OCI-LY1 (cell line): ENCODE measurements around the gene GPX7.

Experiments used
- H2AFZ ChIP-seq: fragments of 200-600 bp; sonication (generic), shearing (Covaris generic); 2 replicates; pipeline ENCODE4 v1.6.0; 2014; ENCODE audit warnings: antibody characterized with exemption, mild to moderate bottlenecking, low read length
- H3F3A ChIP-seq: fragments of 200-600 bp; sonication (generic), shearing (Covaris generic); 2 replicates; pipeline ENCODE4 v1.6.0; 2014; ENCODE audit warnings: mild to moderate bottlenecking, antibody characterized with exemption, low read length, moderate library complexity; ENCODE audit not compliant: insufficient read depth
- H3K27ac ChIP-seq: fragments of 200-600 bp; sonication (generic); 2 replicates; pipeline ENCODE4 v1.5.1; 2014; ENCODE audit warnings: low read length, mixed run types, mild to moderate bottlenecking, low read depth; ENCODE audit not compliant: poor library complexity, severe bottlenecking
- H3K27me3 ChIP-seq: fragments of 200-600 bp; sonication (generic); 2 replicates; pipeline ENCODE4 v1.6.0; 2014; ENCODE audit warnings: antibody characterized with exemption, mild to moderate bottlenecking, low read length, moderate library complexity; ENCODE audit not compliant: insufficient read depth
- H3K36me3 ChIP-seq: fragments of 200-600 bp; sonication (generic); 2 replicates; pipeline ENCODE4 v1.6.1; 2014; ENCODE audit warnings: mild to moderate bottlenecking, antibody characterized with exemption, low read length, moderate library complexity, mixed read lengths; ENCODE audit not compliant: insufficient read depth
- H3K4me1 ChIP-seq: fragments of 200-600 bp; sonication (generic); 2 replicates; pipeline ENCODE4 v1.5.1; 2014; ENCODE audit warnings: mild to moderate bottlenecking, low read length, moderate library complexity; ENCODE audit not compliant: insufficient read depth, severe bottlenecking
- H3K4me2 ChIP-seq: fragments of 200-600 bp; sonication (generic), shearing (Covaris generic); 2 replicates; pipeline ENCODE4 v1.6.1; 2014; ENCODE audit warnings: low read length
- H3K4me3 ChIP-seq: fragments of 200-600 bp; sonication (generic); 2 replicates; pipeline ENCODE4 v1.5.1; 2014; ENCODE audit warnings: low read length, low read depth, mild to moderate bottlenecking, mixed read lengths; ENCODE audit not compliant: poor library complexity, severe bottlenecking
- H3K79me2 ChIP-seq: fragments of 200-600 bp; shearing (Covaris generic); 2 replicates; pipeline ENCODE4 v1.6.1; 2016; ENCODE audit warnings: mixed run types, low read length, mixed read lengths; ENCODE audit not compliant: insufficient read depth
- H3K9ac ChIP-seq: fragments of 200-600 bp; sonication (generic), shearing (Covaris generic); 2 replicates; pipeline ENCODE4 v1.6.1; 2014; ENCODE audit warnings: mild to moderate bottlenecking, low read length, mixed read lengths
- H3K9me2 ChIP-seq: fragments of 200-600 bp; sonication (generic), shearing (Covaris generic); 2 replicates; pipeline ENCODE4 v1.6.1; 2014; ENCODE audit warnings: low read depth, mild to moderate bottlenecking, low read length, mixed read lengths
- H3K9me3 ChIP-seq: fragments of 200-600 bp; shearing (Covaris generic); 2 replicates; pipeline ENCODE4 v1.6.1; 2014; ENCODE audit warnings: low read length, mixed read lengths
- H4K20me1 ChIP-seq: fragments of 200-600 bp; sonication (generic), shearing (Covaris generic); 2 replicates; pipeline ENCODE4 v1.6.0; 2016; ENCODE audit warnings: mild to moderate bottlenecking, low read length; ENCODE audit not compliant: insufficient read depth
- EZH2 ChIP-seq: fragments of 200-600 bp; sonication (generic), shearing (Covaris generic); IDR thresholded peaks from 2 replicates; pipeline ENCODE4 v1.8.0; 2017; ENCODE audit warnings: borderline replicate concordance, mixed run types, mild to moderate bottlenecking, antibody characterized with exemption, low read length, moderate library complexity, mixed read lengths
- TF ChIP-seq, protein P1 (sequence below): fragments of 200-600 bp; sonication (generic), shearing (Covaris generic); IDR thresholded peaks from 2 replicates; pipeline ENCODE4 v1.5.1; 2017; ENCODE audit warnings: mild to moderate bottlenecking, antibody characterized with exemption, low read length, moderate library complexity, mixed read lengths

GPX7 gene

DNA sequence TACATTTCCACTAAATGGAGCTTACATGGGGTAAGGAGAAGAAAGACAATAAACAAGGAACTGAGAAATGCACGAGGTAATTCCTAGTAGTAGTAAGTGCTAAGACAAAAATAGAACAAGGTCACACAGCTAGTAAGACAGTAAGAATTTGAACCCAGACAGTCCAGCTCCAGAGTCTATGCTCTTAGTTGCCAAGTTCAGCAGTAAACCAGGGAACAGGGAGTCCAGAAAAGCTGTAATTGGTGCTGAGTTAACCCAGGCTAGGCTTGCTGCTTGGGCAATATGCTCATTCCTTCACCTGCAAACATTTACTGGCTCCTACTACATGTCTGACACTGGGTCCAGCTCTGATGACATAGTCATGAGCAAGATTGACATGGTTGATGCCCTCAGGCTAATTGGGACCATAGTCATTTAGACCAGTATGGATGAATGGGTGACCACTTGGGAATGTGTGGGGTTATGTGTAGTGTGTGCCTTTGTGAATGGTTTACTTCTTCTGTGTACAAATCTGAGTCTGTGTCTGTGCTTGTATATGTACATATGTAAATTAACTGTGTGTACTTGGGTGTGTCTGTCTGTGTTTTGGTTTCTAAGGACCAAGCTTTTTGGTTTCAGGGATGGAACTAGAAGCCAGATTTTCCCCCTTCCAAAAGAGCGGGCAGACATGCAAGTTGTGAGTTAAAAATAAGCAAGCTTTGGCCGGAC, 2.0 kb downstream of the GPX7 start:
- no peaks in the 10 kb centered on the region for H3K79me2 ChIP-seq
- H3F3A ChIP-seq, result no peaks in the 10 kb centered on the region
- H3K27ac ChIP-seq, result peak overlapping the region; percentile 55
- H3K9ac ChIP-seq, result no peak overlapping the region; the same call in 1 of the 2 replicates
- no peaks in the 10 kb centered on the region for H4K20me1 ChIP-seq
- peak overlapping the region; percentile 77 for H3K4me2 ChIP-seq
- TF ChIP-seq EZH2, result no peak
- TF ChIP-seq, protein P1, sequence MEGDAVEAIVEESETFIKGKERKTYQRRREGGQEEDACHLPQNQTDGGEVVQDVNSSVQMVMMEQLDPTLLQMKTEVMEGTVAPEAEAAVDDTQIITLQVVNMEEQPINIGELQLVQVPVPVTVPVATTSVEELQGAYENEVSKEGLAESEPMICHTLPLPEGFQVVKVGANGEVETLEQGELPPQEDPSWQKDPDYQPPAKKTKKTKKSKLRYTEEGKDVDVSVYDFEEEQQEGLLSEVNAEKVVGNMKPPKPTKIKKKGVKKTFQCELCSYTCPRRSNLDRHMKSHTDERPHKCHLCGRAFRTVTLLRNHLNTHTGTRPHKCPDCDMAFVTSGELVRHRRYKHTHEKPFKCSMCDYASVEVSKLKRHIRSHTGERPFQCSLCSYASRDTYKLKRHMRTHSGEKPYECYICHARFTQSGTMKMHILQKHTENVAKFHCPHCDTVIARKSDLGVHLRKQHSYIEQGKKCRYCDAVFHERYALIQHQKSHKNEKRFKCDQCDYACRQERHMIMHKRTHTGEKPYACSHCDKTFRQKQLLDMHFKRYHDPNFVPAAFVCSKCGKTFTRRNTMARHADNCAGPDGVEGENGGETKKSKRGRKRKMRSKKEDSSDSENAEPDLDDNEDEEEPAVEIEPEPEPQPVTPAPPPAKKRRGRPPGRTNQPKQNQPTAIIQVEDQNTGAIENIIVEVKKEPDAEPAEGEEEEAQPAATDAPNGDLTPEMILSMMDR, result no peak
- peak overlapping the region; percentile 65 for H3K4me3 ChIP-seq
- H3K9me3 ChIP-seq, result no peaks in the 10 kb centered on the region
- H3K27me3 ChIP-seq, result no peaks in the 10 kb centered on the region
- no peaks in the 10 kb centered on the region for H3K9me2 ChIP-seq
- H3K4me1 ChIP-seq, result peaks cover 42% of the 10 kb centered on the region
- no peak overlapping the region for H2AFZ ChIP-seq
- peaks cover 23% of the 10 kb centered on the region; the same call in 1 of the 2 replicates for H3K36me3 ChIP-seq

DNA sequence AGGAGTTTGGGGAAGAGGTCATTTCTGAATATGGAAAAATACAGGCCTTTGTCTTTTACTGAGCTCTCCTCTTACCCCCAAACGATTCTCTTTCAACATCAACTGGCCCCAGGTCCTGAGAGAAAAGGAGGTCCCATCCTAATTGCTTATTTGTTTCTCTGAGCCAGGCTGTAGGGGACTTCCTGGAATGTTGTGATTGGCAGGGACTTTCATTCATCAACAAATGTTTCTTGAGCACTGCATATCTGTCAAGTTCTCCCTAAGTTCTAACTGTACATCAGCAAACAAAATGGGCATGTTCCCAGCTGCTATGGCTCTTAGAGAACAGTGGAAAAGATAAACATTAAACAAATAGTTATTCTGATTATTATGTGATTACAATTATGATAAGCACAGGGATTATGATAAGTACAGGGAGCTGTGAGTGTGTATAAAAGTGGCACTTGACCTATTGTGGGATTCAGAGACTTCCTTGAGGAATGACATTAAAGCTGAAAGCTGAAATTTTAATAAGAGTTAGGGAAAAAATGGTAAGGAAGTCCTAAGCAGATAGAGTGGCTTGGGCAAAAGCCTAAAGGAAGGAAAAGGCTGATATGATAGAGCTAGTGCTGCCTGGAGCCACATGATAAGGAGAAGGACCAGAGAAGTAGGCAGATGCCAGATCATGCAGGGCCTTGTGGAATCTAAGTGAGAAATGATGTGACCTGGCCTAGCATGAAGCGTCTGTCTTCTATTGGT, 11.6 kb downstream of the GPX7 start:
- H3K79me2 ChIP-seq, result no peaks in the 10 kb centered on the region
- no peak overlapping the region for H3K4me2 ChIP-seq
- no peak overlapping the region for H2AFZ ChIP-seq
- no peaks in the 10 kb centered on the region for H3K4me1 ChIP-seq
- peaks cover 2% of the 10 kb centered on the region; the same call in 1 of the 2 replicates for H3K36me3 ChIP-seq
- no peaks in the 10 kb centered on the region for H3F3A ChIP-seq
- no peak overlapping the region for H3K27ac ChIP-seq
- H3K27me3 ChIP-seq, result no peaks in the 10 kb centered on the region
- H3K4me3 ChIP-seq, result no peak overlapping the region
- no peaks in the 10 kb centered on the region for H3K9me2 ChIP-seq
- H3K9me3 ChIP-seq, result no peaks in the 10 kb centered on the region
- no peak overlapping the region for H3K9ac ChIP-seq
- no peaks in the 10 kb centered on the region for H4K20me1 ChIP-seq
- no peak for TF ChIP-seq EZH2
- TF ChIP-seq, protein P1, result no peak

DNA sequence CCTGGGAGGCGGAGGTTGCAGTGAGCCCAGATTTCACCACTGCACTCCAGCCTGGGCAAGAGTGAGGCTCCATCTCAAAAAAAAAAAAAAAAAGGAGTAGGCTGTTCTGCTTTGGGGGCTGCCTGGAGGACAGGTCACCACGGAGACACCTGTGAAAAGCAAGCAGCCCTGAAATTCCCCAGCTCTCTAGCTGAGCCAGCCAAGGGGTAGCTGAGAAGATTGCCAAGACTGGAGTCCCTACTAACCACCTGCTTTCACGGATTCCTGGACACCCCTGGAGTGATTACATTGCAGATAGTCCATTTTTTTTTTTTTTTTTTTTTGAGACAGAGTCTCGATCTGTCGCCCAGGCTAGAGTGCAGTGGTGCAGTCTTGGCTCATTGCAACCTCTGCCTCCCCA, 12.5 kb downstream of the GPX7 start:
- no peak overlapping the region for H3K4me3 ChIP-seq
- TF ChIP-seq, protein P1, result no peak
- no peak for TF ChIP-seq EZH2
- H4K20me1 ChIP-seq, result no peaks in the 10 kb centered on the region
- no peaks in the 10 kb centered on the region for H3K79me2 ChIP-seq
- no peak overlapping the region for H3K27ac ChIP-seq
- no peak overlapping the region for H3K4me2 ChIP-seq
- no peaks in the 10 kb centered on the region for H3F3A ChIP-seq
- H3K9me3 ChIP-seq, result no peaks in the 10 kb centered on the region
- H3K9me2 ChIP-seq, result no peaks in the 10 kb centered on the region
- H3K27me3 ChIP-seq, result no peaks in the 10 kb centered on the region
- no peak overlapping the region for H3K9ac ChIP-seq
- no peaks in the 10 kb centered on the region for H3K4me1 ChIP-seq
- no peak overlapping the region for H2AFZ ChIP-seq
- H3K36me3 ChIP-seq, result no peaks in the 10 kb centered on the region
